Upper lobe of right lung (tissue), 1 donor: ENCODE data around the gene CDON. TPM values are rescaled to one million over a fixed set of nuclear protein-coding genes. Genes with fewer than 3 reads are reported as not detected.
"Not testable (repeated sequence)": the region's sequence is repeated elsewhere in the genome, so short reads cannot be mapped to it uniquely, and the experiment has no call there.

ENCODE experiments used
- ATAC-seq: fragments of 200-7000 bp; cut with Tn5 transposase; one replicate; pipeline ENCODE4 v1.9.1; 2020; ENCODE audit warnings: mild to moderate bottlenecking, moderate library complexity
- DNase-seq: peaks from one replicate; pipeline ENCODE4 v3.0.0-alpha.2; 2020
- H3K27ac ChIP-seq: fragments of 200-600 bp; one replicate; pipeline ENCODE4 v1.8.0; 2022
- H3K27me3 ChIP-seq: fragments of 200-600 bp; one replicate; pipeline ENCODE4 v1.8.0; 2022; ENCODE audit warnings: mild to moderate bottlenecking
- H3K36me3 ChIP-seq: fragments of 200-600 bp; one replicate; pipeline ENCODE4 v1.8.0; 2022
- H3K4me1 ChIP-seq: fragments of 200-600 bp; one replicate; pipeline ENCODE4 v1.8.0; 2022
- H3K4me3 ChIP-seq: fragments of 200-600 bp; one replicate; pipeline ENCODE4 v1.8.0; 2022; ENCODE audit warnings: mild to moderate bottlenecking
- H3K9me3 ChIP-seq: fragments of 200-600 bp; one replicate; pipeline ENCODE4 v1.8.0; 2022
- CTCF ChIP-seq: fragments of 200-600 bp; IDR thresholded peaks from one replicate; pipeline ENCODE4 v1.8.0; 2022; ENCODE audit warnings: antibody characterized with exemption
- intact Hi-C: fragments of 100-400 bp; cut with DNase I; formaldehyde crosslinking; loops from one replicate; pipeline ENCODE4 v1.11.0; 2022
- total RNA-seq: library from RNA; stranded (reverse); fragmentation: NEBNext Ultra II Directional; extraction: Animal tissue kit (Norgen Biotek cat#: 25700); gene quantifications from one replicate; pipeline ENCODE4 v1.2.1, GENCODE V29; 2021
- donor health status: DM: no; HTN: yes; CAD: no; lungs with severe emphysema.

CDON gene
- total RNA-seq, 1 donor from 2014 or later = 13.3 TPM

GRCh38 chr11:125921042-125921441 lies 141.6 kb downstream of the CDON start:
- Histone ChIP-seq H3K4me1 (no peaks in the 10 kb centered on the region), H3K27me3 (peaks cover 6% of the 10 kb centered on the region), H3K27ac (no peak overlapping the region), H3K36me3 (no peaks in the 10 kb centered on the region), H3K4me3 (no peak overlapping the region), H3K9me3 (no peaks in the 10 kb centered on the region)
- TF ChIP-seq CTCF = no peak
- DNase-seq (peak; percentile 13), ATAC-seq (no peak)
- intact Hi-C loops = loop anchor here (5.0 kb wide), 1 partner anchor 271 kb away; no protein-coding TSS in a partner anchor

- DNase-seq = no peak
- Histone ChIP-seq H3K27ac (no peak overlapping the region), H3K4me1 (no peaks in the 10 kb centered on the region), H3K36me3 (no peaks in the 10 kb centered on the region), H3K27me3 (peaks cover 6% of the 10 kb centered on the region), H3K9me3 (no peaks in the 10 kb centered on the region), H3K4me3 (no peak overlapping the region)
- no peak for TF ChIP-seq CTCF
- intact Hi-C loops = no loop called here
- no peak for ATAC-seq
Measured at GRCh38 chr11:125918140-125918840, 144.4 kb downstream of the CDON start.

- DNase-seq (no peak), ATAC-seq (no peak)
- Histone ChIP-seq H3K36me3 (no peaks in the 10 kb centered on the region), H3K4me1 (no peaks in the 10 kb centered on the region), H3K27ac (no peak overlapping the region), H3K9me3 (no peaks in the 10 kb centered on the region), H3K4me3 (no peak overlapping the region), H3K27me3 (peaks cover 6% of the 10 kb centered on the region)
- intact Hi-C loops = no loop called here
- TF ChIP-seq CTCF = no peak
Measured at GRCh38 chr11:125916683-125917347, 145.9 kb downstream of the CDON start.

- H3K4me3 ChIP-seq, H3K4me1 ChIP-seq, DNase-seq, intact Hi-C loops, H3K27ac ChIP-seq, H3K9me3 ChIP-seq, ATAC-seq, H3K36me3 ChIP-seq, H3K27me3 ChIP-seq: not testable (repeated sequence)
Measured at GRCh38 chr11:125914601-125915000, 148.1 kb downstream of the CDON start.

- DNase-seq = no peak
- no peak overlapping the region for H3K4me3 ChIP-seq
- H3K36me3 ChIP-seq = no peaks in the 10 kb centered on the region
- intact Hi-C loops = no loop called here
- peaks cover 12% of the 10 kb centered on the region for H3K27me3 ChIP-seq
- no peaks in the 10 kb centered on the region for H3K9me3 ChIP-seq
- no peak overlapping the region for H3K27ac ChIP-seq
- TF ChIP-seq CTCF = no peak
- H3K4me1 ChIP-seq = no peaks in the 10 kb centered on the region
- ATAC-seq = no peak
Measured at GRCh38 chr11:125910226-125910849, 152.3 kb downstream of the CDON start.

Other genes with a start within 250 kb of the CDON start
- not detected for gene PATE4, start 229.6 kb downstream of the CDON start, total RNA-seq
- 3.2 TPM for gene HYLS1, start 175.2 kb downstream of the CDON start, total RNA-seq
- gene PUS3, start 159.7 kb downstream of the CDON start, total RNA-seq = 11.1 TPM
- gene DDX25, start 158.4 kb downstream of the CDON start, total RNA-seq = 0.46 TPM
- gene VSIG10L2, start 116.8 kb downstream of the CDON start, total RNA-seq = not detected
- 21.6 TPM for gene RPUSD4, start 148.8 kb upstream of the CDON start, total RNA-seq
- gene FAM118B, start 148.9 kb upstream of the CDON start, total RNA-seq = 37.5 TPM
- 120 TPM for gene SRPRA, start 206.0 kb upstream of the CDON start, total RNA-seq
- 14.8 TPM for gene FOXRED1, start 206.3 kb upstream of the CDON start, total RNA-seq
- 13.7 TPM for gene TIRAP, start 220.2 kb upstream of the CDON start, total RNA-seq
- gene DCPS, start 241.2 kb upstream of the CDON start, total RNA-seq = 15.5 TPM